DND-41 (cell line): ENCODE measurements around the gene EFCAB9.

ENCODE experiments used
- CTCF ChIP-seq: IDR thresholded peaks from 2 replicates; pipeline ENCODE4 v1.5.1; 2012; ENCODE audit warnings: borderline replicate concordance, low read length, moderate library complexity, mild to moderate bottlenecking; ENCODE audit not compliant: poor library complexity, severe bottlenecking; ENCODE audit errors: extremely low read depth
- EZH2 ChIP-seq: IDR thresholded peaks from 3 replicates; pipeline ENCODE4 v1.6.1; 2012; ENCODE audit warnings: borderline replicate concordance, low read depth, mild to moderate bottlenecking, moderate library complexity, low read length, inconsistent platforms; ENCODE audit not compliant: severe bottlenecking

GRCh38 chr5:172153695-172154094 is 40.3 kb upstream of the EFCAB9 start:
- TF ChIP-seq CTCF (no peak), EZH2 (no peak)
